ENCODE data around the gene KAT5.
"Not testable (repeated sequence)": the region's sequence is repeated elsewhere in the genome, so short reads cannot be mapped to it uniquely, and the experiment has no call there.

The KAT5 gene

GRCh38 chr11:65709661-65710060 is 2.4 kb upstream of the KAT5 start:
- DNase-seq (ENCODE audit: low spot score), result no peak

GRCh38 chr11:65710421-65710820 is 1.6 kb upstream of the KAT5 start:
- DNase-seq (ENCODE audit: low spot score), result no peak

- DNase-seq (ENCODE audit: low spot score), result no peak
These were observed 603 bp downstream of the KAT5 start for GRCh38 chr11:65712633-65713076.

GRCh38 chr11:65713212-65713969 is 1.3 kb downstream of the KAT5 start:
- DNase-seq (ENCODE audit: low spot score), result no peak

GRCh38 chr11:65714433-65714832 is 2.4 kb downstream of the KAT5 start:
- DNase-seq (ENCODE audit: low spot score), result no peak

- DNase-seq (ENCODE audit: low spot score), result no peak
These were observed 4.2 kb downstream of the KAT5 start for GRCh38 chr11:65716302-65716701.

GRCh38 chr11:65716774-65717405 is 4.8 kb downstream of the KAT5 start:
- DNase-seq (ENCODE audit: low spot score), result no peak

- no peak for DNase-seq (ENCODE audit: low spot score)
These were observed 5.9 kb downstream of the KAT5 start for GRCh38 chr11:65717906-65718305.

- DNase-seq (ENCODE audit: low spot score), result no peak
These were observed 6.5 kb downstream of the KAT5 start for GRCh38 chr11:65718531-65718930.

- DNase-seq (ENCODE audit: low spot score), result no peak
These were observed 7.0 kb downstream of the KAT5 start for GRCh38 chr11:65718964-65719492.

- DNase-seq (ENCODE audit: low spot score), result no peak
These were observed 7.8 kb downstream of the KAT5 start for GRCh38 chr11:65719871-65720210.

- peak; percentile 88 for DNase-seq (ENCODE audit: low spot score)
These were observed 8.3 kb downstream of the KAT5 start, which contains the start of gene RNASEH2C for GRCh38 chr11:65720211-65720934. TSS of gene RNASEH2C (minus strand) at chr11:65720798. CDS start at chr11:65720758, 40 bp downstream.

GRCh38 chr11:65722261-65722660 is 10.2 kb downstream of the KAT5 start:
- peak; percentile 69 for DNase-seq (ENCODE audit: low spot score)

- DNase-seq (ENCODE audit: low spot score), result no peak
These were observed 14.6 kb downstream of the KAT5 start for GRCh38 chr11:65726660-65727059.

GRCh38 chr11:65727865-65728264 is 15.8 kb downstream of the KAT5 start:
- DNase-seq (ENCODE audit: low spot score), result no peak

- no peak for DNase-seq (ENCODE audit: low spot score)
These were observed 18.4 kb downstream of the KAT5 start for GRCh38 chr11:65730461-65730860.

GRCh38 chr11:65735111-65735510 is 23.1 kb downstream of the KAT5 start:
- DNase-seq (ENCODE audit: low spot score), result not testable (repeated sequence)

GRCh38 chr11:65736810-65737209 is 24.8 kb downstream of the KAT5 start:
- no peak for DNase-seq (ENCODE audit: low spot score)

GRCh38 chr11:65739022-65739421 is 27.0 kb downstream of the KAT5 start:
- DNase-seq (ENCODE audit: low spot score), result no peak

GRCh38 chr11:65741185-65741584 is 29.1 kb downstream of the KAT5 start:
- no peak for DNase-seq (ENCODE audit: low spot score)

- DNase-seq (ENCODE audit: low spot score), result no peak
These were observed 30.3 kb downstream of the KAT5 start for GRCh38 chr11:65742353-65742752.

- no peak for DNase-seq (ENCODE audit: low spot score)
These were observed 31.6 kb downstream of the KAT5 start for GRCh38 chr11:65743681-65744025.

Data from D341Med (cell line).